Spinal cord (tissue), 10 donors: ENCODE data around the gene NOTUM. TPM values are rescaled to one million over a fixed set of nuclear protein-coding genes. Genes with fewer than 3 reads are reported as not detected.

Experiments used
- DNase-seq, 6 donors: peaks; one replicate each; pipeline versions ENCODE4 v3.0.0 to v3.0.0-alpha.2; 2013 to 2015; ENCODE audit warnings: low spot score in 6 of 6, low read depth in 4 of 6
- H3K27ac ChIP-seq: one replicate; pipeline ENCODE4 v1.5.1; 2013; ENCODE audit warnings: low read depth, low read length, control low read depth
- H3K27me3 ChIP-seq: one replicate; pipeline ENCODE4 v1.6.1; 2013; ENCODE audit warnings: low read length; ENCODE audit not compliant: control insufficient read depth, insufficient read depth
- H3K36me3 ChIP-seq: one replicate; pipeline ENCODE4 v1.6.1; 2013; ENCODE audit warnings: low read length; ENCODE audit not compliant: control insufficient read depth, insufficient read depth
- H3K4me1 ChIP-seq: one replicate; pipeline ENCODE4 v1.6.1; 2013; ENCODE audit warnings: low read length; ENCODE audit not compliant: control insufficient read depth, insufficient read depth
- H3K4me3 ChIP-seq: one replicate; pipeline ENCODE4 v1.5.1; 2013; ENCODE audit warnings: low read depth, low read length, control low read depth
- H3K9me3 ChIP-seq: one replicate; pipeline ENCODE4 v1.6.1; 2013; ENCODE audit warnings: low read length; ENCODE audit not compliant: control insufficient read depth, insufficient read depth
- WGBS: methylation state at CpG from one replicate; pipeline ENCODE4 v1.1.5; 2013; ENCODE audit warnings: missing lambda C conversion rate; ENCODE audit not compliant: insufficient coverage; 5-methylcytosine and 5-hydroxymethylcytosine counted together
- polyA plus RNA-seq, 2 donors: library from polyadenylated mRNA; unstranded; fragments of 120-200 nt; gene quantifications; one replicate each; pipeline ENCODE4 v1.2.1, GENCODE V29; 2013; ENCODE audit not compliant: insufficient read length in 2 of 2
- total RNA-seq, 2 donors: library from RNA; depleted of rRNA in 1 of 2; stranded (reverse); fragments of 120-200 nt in 1 of 2; fragments of >200 nt in 1 of 2; gene quantifications; one replicate each; pipeline versions ENCODE4 v1.2.3 to v1.2.4, GENCODE V29; 2013 to 2014
- donor health status: healthy.

The NOTUM gene
- total and polyA plus RNA-seq, 4 donors: 0.82 to 3.0 (median 1.1) TPM

GRCh38 chr17:81978524-81979298 lies 17.7 kb upstream of the NOTUM start:
- Histone ChIP-seq H3K9me3 (no peaks in the 10 kb centered on the region), H3K36me3 (peaks cover 42% of the 10 kb centered on the region), H3K27ac (no peak overlapping the region), H3K27me3 (no peaks in the 10 kb centered on the region), H3K4me3 (no peak overlapping the region), H3K4me1 (peaks cover 24% of the 10 kb centered on the region)
- 87% methylated on average over 21 of the region's 27 CpGs for WGBS
- DNase-seq: no peak

- H3K27me3 ChIP-seq: no peaks in the 10 kb centered on the region
- no peaks in the 10 kb centered on the region for H3K9me3 ChIP-seq
- H3K27ac ChIP-seq: peak within 1 kb of the TSS; percentile 33
- H3K36me3 ChIP-seq: peaks cover 28% of the 10 kb centered on the region
- DNase-seq: peak; percentile 67 to 97 (median 88)
- 0% methylated on average over 76 of the region's 76 CpGs for WGBS
- peaks cover 24% of the 10 kb centered on the region for H3K4me1 ChIP-seq
- H3K4me3 ChIP-seq: peak within 1 kb of the TSS; percentile 64
Observed at GRCh38 chr17:81977211-81977808, 16.3 kb upstream of the NOTUM start, which contains the start of gene ASPSCR1. ASPSCR1 (plus strand) TSS chr17:81977629; CDS start chr17:81977647, 18 bp downstream.

GRCh38 chr17:81976332-81977210 lies 15.6 kb upstream of the NOTUM start:
- H3K9me3 ChIP-seq: no peaks in the 10 kb centered on the region
- DNase-seq: no peak
- H3K36me3 ChIP-seq: peaks cover 24% of the 10 kb centered on the region
- peaks cover 24% of the 10 kb centered on the region for H3K4me1 ChIP-seq
- H3K27me3 ChIP-seq: no peaks in the 10 kb centered on the region
- no peak overlapping the region for H3K27ac ChIP-seq
- peak overlapping the region; percentile 60 for H3K4me3 ChIP-seq
- WGBS: 24% methylated on average over 30 of the region's 30 CpGs

GRCh38 chr17:81973432-81973831 lies 12.4 kb upstream of the NOTUM start:
- Histone ChIP-seq H3K9me3 (no peaks in the 10 kb centered on the region), H3K27ac (no peak overlapping the region), H3K4me1 (peaks cover 20% of the 10 kb centered on the region), H3K4me3 (no peak overlapping the region), H3K36me3 (peaks cover under 1% of the 10 kb centered on the region), H3K27me3 (no peaks in the 10 kb centered on the region)
- no peak for DNase-seq

GRCh38 chr17:81968850-81969812 lies 8.1 kb upstream of the NOTUM start:
- WGBS: 92% methylated on average over 11 of the region's 12 CpGs

GRCh38 chr17:81968396-81968745 lies 7.4 kb upstream of the NOTUM start:
- Histone ChIP-seq H3K27ac (peak overlapping the region; percentile 15), H3K9me3 (no peaks in the 10 kb centered on the region), H3K4me1 (peaks cover 27% of the 10 kb centered on the region), H3K36me3 (no peaks in the 10 kb centered on the region), H3K4me3 (no peak overlapping the region), H3K27me3 (peaks cover 11% of the 10 kb centered on the region)
- 69% methylated on average over 3 of the region's 7 CpGs for WGBS
- no peak for DNase-seq

More at GRCh38 chr17:81968850-81969812, 8.1 kb upstream of the NOTUM start:
- Histone ChIP-seq H3K4me3 (no peak overlapping the region), H3K27ac (no peak overlapping the region), H3K27me3 (peaks cover 5% of the 10 kb centered on the region), H3K36me3 (no peaks in the 10 kb centered on the region), H3K9me3 (no peaks in the 10 kb centered on the region), H3K4me1 (peaks cover 27% of the 10 kb centered on the region)
- no peak for DNase-seq

GRCh38 chr17:81967533-81968395 lies 6.8 kb upstream of the NOTUM start:
- Histone ChIP-seq H3K27ac (peak overlapping the region; percentile 15), H3K9me3 (no peaks in the 10 kb centered on the region), H3K4me1 (peaks cover 27% of the 10 kb centered on the region), H3K4me3 (peak overlapping the region; percentile 16), H3K36me3 (no peaks in the 10 kb centered on the region), H3K27me3 (peaks cover 15% of the 10 kb centered on the region)
- DNase-seq: peak in 3 of 6 donors; percentile 42 to 84 (median 75)
- WGBS: 19% methylated on average over 32 of the region's 36 CpGs

- Histone ChIP-seq H3K4me1 (peaks cover 27% of the 10 kb centered on the region), H3K4me3 (no peak overlapping the region), H3K9me3 (no peaks in the 10 kb centered on the region), H3K27ac (peak overlapping the region; percentile 25), H3K36me3 (no peaks in the 10 kb centered on the region), H3K27me3 (peaks cover 21% of the 10 kb centered on the region)
- WGBS: 53% methylated on average over 5 of the region's 5 CpGs
- peak in 1 of 6 donors; percentile 16 for DNase-seq
Observed at GRCh38 chr17:81967244-81967532, 6.2 kb upstream of the NOTUM start.
